Measurements from ENCODE around the gene DMAC2. TPM values are rescaled to one million over a fixed set of nuclear protein-coding genes. Genes with fewer than 3 reads are reported as not detected.
"Not testable (repeated sequence)": the region's sequence is repeated elsewhere in the genome, so short reads cannot be mapped to it uniquely, and the experiment has no call there.

The DMAC2 gene
- total RNA-seq, result 10 to 100 TPM; 67.6 to 70.0 TPM

- POLR2A ChIA-PET, result interaction anchor here (0.6 to 0.7 kb wide), 2 partner anchors 11 to 241 kb away, joined by 3 read pairs; no protein-coding TSS in a partner anchor
- CTCF ChIA-PET, result interaction anchor here (0.6 to 2.8 kb wide), 16 partner anchors 10 to 235 kb away, joined by 3 to 27 read pairs (median 4); partner anchors contain the start of gene B3GNT8
These were observed at the start of gene DMAC2 for GRCh38 chr19:41439441-41440222. Gene DMAC2 (minus strand): TSS chr19:41439912. CDS start chr19:41439899, 13 bp downstream.

GRCh38 chr19:41486953-41487352, 47.2 kb upstream of the DMAC2 start:
- CTCF ChIA-PET, POLR2A ChIA-PET: not testable (repeated sequence)

DNA sequence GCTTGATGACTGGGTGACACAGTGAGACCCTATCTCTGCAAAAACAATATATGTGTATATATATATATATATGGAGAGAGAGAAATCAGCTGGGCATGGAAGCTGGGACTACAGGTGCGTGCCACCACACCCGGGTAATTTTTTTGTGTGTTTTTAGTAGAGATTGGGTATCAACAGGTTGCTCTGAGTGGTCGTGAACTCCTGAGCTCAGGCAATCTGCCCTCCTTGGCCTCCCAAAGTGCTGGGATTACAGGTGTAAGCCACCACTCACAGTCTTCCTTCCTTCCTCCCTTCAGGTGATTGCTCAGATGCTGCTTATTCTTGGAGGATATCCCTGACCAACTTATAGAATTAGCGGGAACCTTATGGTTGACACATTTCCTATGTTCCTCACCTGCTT, 45.1 kb upstream of the DMAC2 start:
- ChIA-PET CTCF (no interaction called here), POLR2A (no interaction called here)

GRCh38 chr19:41480336-41480735, 40.6 kb upstream of the DMAC2 start:
- CTCF ChIA-PET, result interaction anchor here (0.6 kb wide), 1 partner anchor 204 kb away, joined by 4 read pairs; no protein-coding TSS in a partner anchor
- POLR2A ChIA-PET, result no interaction called here

- CTCF ChIA-PET, result interaction anchor here (0.8 to 0.9 kb wide), 2 partner anchors 29 to 41 kb away, joined by 3 read pairs; no protein-coding TSS in a partner anchor
- POLR2A ChIA-PET, result no interaction called here
These were observed 40.1 kb upstream of the DMAC2 start for GRCh38 chr19:41479757-41480191.

DNA sequence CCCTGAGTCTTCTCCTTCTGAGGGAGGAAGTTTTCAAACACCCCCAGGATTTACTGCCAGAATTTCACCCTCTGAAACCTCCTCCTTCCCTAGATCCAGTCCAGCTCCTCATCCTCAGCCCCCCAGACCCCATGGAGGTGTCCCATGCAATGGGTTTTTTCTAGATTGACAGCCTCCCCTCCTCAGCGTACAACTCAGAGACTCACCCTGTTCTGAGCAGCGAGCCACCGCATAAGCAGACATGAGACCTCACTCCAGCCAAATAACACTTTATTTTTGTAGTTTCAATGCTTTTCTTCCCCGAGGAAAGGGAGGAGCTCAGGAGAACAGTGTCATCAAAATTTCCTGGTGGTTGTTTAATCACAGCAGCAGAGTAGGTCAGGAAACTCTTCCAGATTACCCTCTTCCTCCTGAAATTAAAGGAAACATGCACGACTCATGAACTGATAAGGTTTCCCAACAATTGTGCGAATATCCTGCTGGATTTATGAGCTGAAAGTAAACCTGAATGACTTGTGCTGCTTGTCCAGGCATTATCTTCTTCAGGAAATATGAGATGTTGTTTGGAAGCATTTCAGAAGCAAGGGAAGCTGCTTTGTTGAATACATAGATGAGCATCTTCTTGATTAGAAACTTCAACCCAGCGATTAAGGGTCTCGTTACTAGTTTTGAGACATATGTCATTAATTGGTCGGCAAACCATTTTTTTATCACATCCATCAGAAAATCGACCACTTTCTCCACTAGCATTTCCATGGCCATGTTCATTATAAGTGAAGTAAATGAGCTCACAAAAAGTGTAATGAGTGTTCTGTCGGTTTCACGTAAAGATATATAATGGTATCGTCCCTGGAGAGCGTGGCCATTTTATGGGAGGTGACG, 39.4 kb upstream of the DMAC2 start:
- CTCF ChIA-PET, result interaction anchor here (0.6 to 0.9 kb wide), 3 partner anchors 28 to 88 kb away, joined by 3 read pairs; no protein-coding TSS in a partner anchor
- POLR2A ChIA-PET, result no interaction called here

DNA sequence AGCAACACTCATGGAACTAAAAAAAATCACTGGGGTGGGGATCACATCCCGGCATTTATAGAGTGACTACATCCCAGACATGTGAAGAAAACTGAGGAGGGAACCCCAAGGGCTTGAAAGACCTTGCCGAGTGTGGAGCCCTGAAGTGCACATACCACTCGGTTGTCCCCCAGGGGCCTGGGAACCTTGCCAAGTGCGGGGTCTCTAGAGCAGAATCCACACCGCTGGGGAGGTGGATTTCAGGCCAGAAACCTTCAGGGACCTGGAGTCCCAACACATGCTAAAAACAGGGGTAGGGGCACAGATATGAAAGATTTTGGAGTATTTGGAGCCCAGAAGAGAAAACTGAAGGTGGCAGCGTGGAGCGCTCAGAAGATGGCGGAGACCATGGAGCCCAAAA, 38.5 kb upstream of the DMAC2 start:
- CTCF ChIA-PET, result no interaction called here
- POLR2A ChIA-PET, result no interaction called here

DNA sequence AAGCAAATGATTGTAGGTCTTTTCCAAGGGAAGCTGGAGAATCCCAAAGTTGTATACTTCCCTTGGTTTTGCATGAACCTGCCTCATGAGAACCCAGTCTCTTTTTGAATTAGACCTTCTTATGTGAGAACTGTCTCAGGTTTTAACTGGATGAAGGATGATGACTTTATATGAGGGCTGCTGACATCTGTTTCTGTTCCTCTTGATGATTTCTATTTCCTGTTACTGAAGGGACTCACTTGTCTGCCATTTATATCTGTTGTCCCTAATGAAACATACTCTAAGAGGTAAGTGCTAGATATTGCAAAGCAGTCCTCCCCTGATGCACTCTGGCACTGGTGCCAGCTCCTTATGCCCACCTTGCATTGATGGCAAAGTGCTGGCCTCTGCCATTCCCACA, 36.9 kb upstream of the DMAC2 start:
- POLR2A ChIA-PET, result no interaction called here
- CTCF ChIA-PET, result no interaction called here

GRCh38 chr19:41463257-41464256, 23.8 kb upstream of the DMAC2 start:
- CTCF ChIA-PET, POLR2A ChIA-PET: not testable (repeated sequence)

DNA sequence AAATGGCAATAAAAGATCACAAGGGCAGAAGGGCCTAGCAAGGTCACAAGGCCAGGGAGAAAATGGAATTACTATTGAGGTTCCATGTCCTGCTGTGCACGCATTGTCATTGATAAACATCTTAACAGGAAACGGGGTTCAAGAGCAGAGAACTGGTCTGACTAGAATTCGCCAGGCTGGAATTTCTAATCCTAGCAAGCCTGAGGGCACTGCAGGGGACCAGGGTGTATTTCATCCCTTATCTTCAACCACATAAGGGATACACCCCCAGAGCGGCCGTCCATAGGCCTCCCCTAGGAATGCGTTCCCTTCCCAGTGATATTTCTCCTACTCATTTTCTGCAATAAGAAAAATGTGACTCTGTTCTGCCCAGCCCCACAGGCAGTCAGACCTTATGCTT, 22.8 kb upstream of the DMAC2 start:
- ChIA-PET POLR2A (no interaction called here), CTCF (no interaction called here)

GRCh38 chr19:41457241-41457640, 17.5 kb upstream of the DMAC2 start:
- ChIA-PET CTCF (interaction anchor here (0.7 to 1.4 kb wide), 2 partner anchors 8 to 1151 kb away, joined by 5 to 6 read pairs; no protein-coding TSS in a partner anchor), POLR2A (interaction anchor here (0.7 kb wide), 2 partner anchors 9 to 657 kb away, joined by 3 to 5 read pairs; no protein-coding TSS in a partner anchor)

DNA sequence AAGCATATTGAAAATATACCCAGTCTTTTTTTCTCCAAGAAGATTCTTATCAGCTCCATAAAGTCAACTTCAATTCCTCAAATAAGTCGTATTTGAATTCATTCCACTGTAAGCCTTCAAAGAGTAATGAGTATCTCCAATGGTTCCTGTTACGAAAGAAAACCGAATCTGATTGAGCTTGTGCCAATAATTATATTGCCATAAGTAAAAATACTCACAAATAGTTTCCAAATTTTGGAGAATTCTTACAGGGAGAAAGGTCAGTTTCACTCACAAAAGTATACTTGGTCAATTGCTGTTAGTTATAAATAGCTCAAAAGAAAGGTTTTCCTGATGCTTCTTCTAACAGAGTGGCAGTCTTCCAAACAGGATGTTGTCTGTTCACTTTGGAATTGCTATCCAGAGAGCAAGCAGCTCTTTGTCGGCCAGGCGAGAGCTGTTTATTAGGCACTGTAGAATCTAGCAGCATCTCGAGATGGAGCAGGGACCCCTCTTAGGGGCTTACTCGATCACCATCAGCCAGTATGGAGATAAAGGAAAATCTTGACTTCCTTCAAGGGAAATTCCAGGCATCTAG, 16.7 kb upstream of the DMAC2 start:
- POLR2A ChIA-PET, result no interaction called here
- CTCF ChIA-PET, result interaction anchor here (1.2 kb wide), 1 partner anchor 24 kb away, joined by 3 read pairs; no protein-coding TSS in a partner anchor

GRCh38 chr19:41455936-41456335, 16.2 kb upstream of the DMAC2 start:
- POLR2A ChIA-PET, result no interaction called here

DNA sequence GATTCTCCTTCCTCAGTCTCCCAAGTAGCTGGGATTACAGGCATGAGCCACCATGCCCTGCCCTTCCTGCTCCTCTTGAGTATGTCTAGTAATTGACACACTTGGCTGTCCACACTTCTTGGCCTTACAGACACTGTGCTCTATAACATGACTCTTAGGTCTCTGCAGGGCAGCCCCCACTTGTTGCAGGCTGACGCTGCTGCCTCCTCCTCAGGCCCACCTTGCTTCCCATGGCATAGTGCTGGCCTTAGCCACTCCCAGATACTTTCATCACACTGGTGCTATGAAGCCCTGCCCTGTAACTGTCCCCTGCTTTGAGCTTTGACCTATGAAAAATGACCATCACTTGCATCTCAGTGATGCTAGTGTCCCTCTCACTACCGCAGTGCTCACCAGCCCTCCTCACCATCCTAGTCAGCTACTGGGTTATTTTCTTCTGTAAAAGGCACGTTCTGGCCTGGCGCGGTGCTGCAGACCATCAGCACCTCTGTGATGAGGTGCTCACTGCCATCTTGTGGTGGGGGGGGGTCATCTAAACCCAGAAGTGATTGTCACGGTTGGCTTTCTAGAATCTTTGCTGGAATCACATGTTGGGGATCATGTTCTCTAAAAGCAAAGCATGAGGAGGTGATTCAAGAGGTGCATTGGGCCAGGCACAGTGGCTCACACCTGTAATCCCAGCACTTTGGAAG, 13.0 kb upstream of the DMAC2 start:
- CTCF ChIA-PET, result interaction anchor here (0.7 to 1.8 kb wide), 3 partner anchors 19 to 144 kb away, joined by 3 to 5 read pairs (median 5); no protein-coding TSS in a partner anchor
- POLR2A ChIA-PET, result interaction anchor here (0.7 kb wide), 1 partner anchor 38 kb away, joined by 3 read pairs; no protein-coding TSS in a partner anchor

More at GRCh38 chr19:41455936-41456335, 16.2 kb upstream of the DMAC2 start:
- CTCF ChIA-PET, result interaction anchor here (1.2 kb wide), 1 partner anchor 24 kb away, joined by 3 read pairs; no protein-coding TSS in a partner anchor

DNA sequence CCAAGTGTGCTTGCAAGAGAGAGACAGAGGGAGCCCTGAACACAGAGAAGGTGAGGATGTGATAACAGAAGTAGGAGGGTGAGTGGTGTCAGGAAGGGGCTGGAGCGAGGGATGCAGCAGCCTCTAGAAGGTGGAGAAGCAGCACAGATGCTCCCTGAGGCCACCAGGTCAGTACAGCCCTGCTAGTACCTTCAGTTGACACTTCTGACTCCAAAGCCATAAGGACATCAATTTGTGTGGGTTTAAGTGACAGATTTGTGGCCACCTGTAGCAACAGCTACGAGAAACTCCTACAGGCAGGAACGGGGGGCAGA, 10.1 kb upstream of the DMAC2 start:
- ChIA-PET CTCF (interaction anchor here (0.6 to 3.2 kb wide), 16 partner anchors 8 to 148 kb away, joined by 3 to 27 read pairs (median 8); partner anchors contain the start of gene DMAC2), POLR2A (no interaction called here)

GRCh38 chr19:41449079-41449864, 9.6 kb upstream of the DMAC2 start:
- ChIA-PET POLR2A (interaction anchor here (0.5 to 1.2 kb wide), 3 partner anchors 22 to 1447 kb away, joined by 3 to 5 read pairs (median 3); no protein-coding TSS in a partner anchor), CTCF (interaction anchor here (0.6 to 3.2 kb wide), 28 partner anchors 8 to 334 kb away, joined by 3 to 27 read pairs (median 4); partner anchors contain the start of genes CEACAM21 and DMAC2)

All from activated CD8-positive, alpha-beta memory T cell treated with anti-CD3 and anti-CD28 coated beads for 36 hours (primary cell).